ENCODE data around the gene TRIO. TPM values are rescaled to one million over a fixed set of nuclear protein-coding genes. Genes with fewer than 3 reads are reported as not detected.
"Not testable (repeated sequence)": the region's sequence is repeated elsewhere in the genome, so short reads cannot be mapped to it uniquely, and the experiment has no call there.

TRIO gene
- polyA plus RNA-seq, 1 of the 3 experiments (the other 2 are of a cell fraction) = 229 TPM

DNA sequence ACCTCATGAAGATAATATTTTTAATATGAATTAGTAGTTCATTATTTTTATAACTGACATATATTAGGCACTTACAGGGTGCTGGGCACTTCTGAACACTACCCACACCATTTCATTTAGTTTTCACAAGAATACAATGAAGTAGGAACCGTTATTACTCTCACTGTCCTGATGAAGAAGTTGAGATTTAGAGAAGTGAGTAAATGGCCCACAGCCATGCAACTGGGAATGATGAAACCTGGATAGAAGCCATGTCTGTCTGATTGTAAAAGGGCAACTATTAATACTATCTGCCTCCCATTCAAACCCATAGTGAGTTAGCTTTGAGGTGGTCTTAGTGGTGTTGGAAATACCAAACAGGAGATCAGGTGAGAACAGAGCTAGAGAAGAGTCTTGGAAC is 408.9 kb downstream of the TRIO start:
- Histone ChIP-seq H4K20me1 (ENCODE audit: insufficient read depth) (no peaks in the 10 kb centered on the region), H3K4me2 (no peak overlapping the region), H3F3A (replicated peaks; ENCODE audit: insufficient read depth) (no peaks in the 10 kb centered on the region), H2AFZ (ENCODE audit: low read depth) (no peak overlapping the region), H3K79me2 (ENCODE audit: insufficient read depth) (no peaks in the 10 kb centered on the region), H3K36me3 (replicated peaks in 1 of 2; ENCODE audit: control insufficient read depth in 1 of 2, insufficient read depth in 2 of 2, low read length in 1 of 2) (no peaks in the 10 kb centered on the region), H3K4me1 (ENCODE audit: control insufficient read depth in 1 of 2, insufficient read depth in 2 of 2, low read depth in 1 of 2, low read length in 1 of 2) (no peaks in the 10 kb centered on the region), H3K27me3 (ENCODE audit: insufficient read depth) (no peaks in the 10 kb centered on the region), H3K9ac (no peak overlapping the region), H3K4me3 (ENCODE audit: low read depth in 2 of 2, low read length in 1 of 2) (no peak overlapping the region), H3K9me2 (no peaks in the 10 kb centered on the region), H3K9me3 (no peaks in the 10 kb centered on the region), H3K27ac (ENCODE audit: low read depth in 2 of 2, low read length in 1 of 2) (no peak overlapping the region)
- TF ChIP-seq TCF12 (IDR thresholded peaks at IDR 0.05) = no peak
- no peak for TF ChIP-seq RXRA (IDR thresholded peaks at IDR 0.05; ENCODE audit: borderline replicate concordance, low read depth)
- TF ChIP-seq YY1 (IDR thresholded peaks at IDR 0.05; ENCODE audit: low read depth) = no peak
- TF ChIP-seq ZBTB33 (IDR thresholded peaks at IDR 0.05; ENCODE audit: borderline replicate concordance, low read depth) = no peak
- TF ChIP-seq GATA2 (CRISPR knock-in tag; IDR thresholded peaks at IDR 0.05) = no peak
- no peak for TF ChIP-seq RFX5 (IDR thresholded peaks at IDR 0.05; ENCODE audit: low read length)
- no peak for DNase-seq
- WGBS (ENCODE audit: low lambda C conversion rate) = 6% methylated on average over 1 of the region's 1 CpG
- ChIA-PET CTCF (interaction anchor here (1.1 to 2.3 kb wide), 2 partner anchors 18 to 96 kb away, joined by 3 to 6 read pairs; no protein-coding TSS in a partner anchor), POLR2A (no interaction called here)

DNA sequence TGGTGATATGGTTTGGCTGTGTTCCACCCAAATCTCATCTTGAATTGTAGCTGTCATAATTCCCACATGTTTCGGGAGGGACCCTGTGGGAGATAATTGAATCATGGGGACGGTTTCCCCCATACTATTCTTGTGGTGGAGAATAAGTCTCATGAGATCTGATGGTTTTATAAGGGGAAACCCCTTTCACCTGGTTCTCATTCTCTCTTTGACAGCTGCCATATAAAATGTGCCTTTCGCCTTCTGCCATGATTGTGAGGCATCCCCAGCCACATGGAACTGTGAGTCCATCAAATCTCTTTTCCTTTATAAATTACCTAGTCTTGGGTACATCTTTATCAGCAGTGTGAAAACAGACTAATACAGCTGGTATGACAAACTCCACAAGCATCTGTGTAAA is 411.1 kb downstream of the TRIO start:
- H3K9me2 ChIP-seq; H3K27ac ChIP-seq (ENCODE audit: low read depth in 2 of 2, low read length in 1 of 2); H3K4me2 ChIP-seq; H3K36me3 ChIP-seq (replicated peaks in 1 of 2; ENCODE audit: control insufficient read depth in 1 of 2, insufficient read depth in 2 of 2, low read length in 1 of 2); H3K9me3 ChIP-seq; POLR2A ChIA-PET; H3K4me1 ChIP-seq (ENCODE audit: control insufficient read depth in 1 of 2, insufficient read depth in 2 of 2, low read depth in 1 of 2, low read length in 1 of 2); H4K20me1 ChIP-seq (ENCODE audit: insufficient read depth); H3F3A ChIP-seq (replicated peaks; ENCODE audit: insufficient read depth); H3K27me3 ChIP-seq (ENCODE audit: insufficient read depth); DNase-seq; H2AFZ ChIP-seq (ENCODE audit: low read depth); CTCF ChIA-PET; H3K4me3 ChIP-seq (ENCODE audit: low read depth in 2 of 2, low read length in 1 of 2); H3K9ac ChIP-seq; H3K79me2 ChIP-seq (ENCODE audit: insufficient read depth): not testable (repeated sequence)
- 36% methylated on average over 3 of the region's 3 CpGs for WGBS (ENCODE audit: low lambda C conversion rate)

- Histone ChIP-seq H3K9me3 (no peaks in the 10 kb centered on the region), H3K4me3 (ENCODE audit: low read depth in 2 of 2, low read length in 1 of 2) (no peak overlapping the region), H3F3A (replicated peaks; ENCODE audit: insufficient read depth) (no peaks in the 10 kb centered on the region), H3K36me3 (replicated peaks in 1 of 2; ENCODE audit: control insufficient read depth in 1 of 2, insufficient read depth in 2 of 2, low read length in 1 of 2) (no peaks in the 10 kb centered on the region), H3K4me2 (no peak overlapping the region), H3K9ac (no peak overlapping the region), H2AFZ (ENCODE audit: low read depth) (no peak overlapping the region), H3K79me2 (ENCODE audit: insufficient read depth) (no peaks in the 10 kb centered on the region), H3K27me3 (ENCODE audit: insufficient read depth) (no peaks in the 10 kb centered on the region), H3K4me1 (ENCODE audit: control insufficient read depth in 1 of 2, insufficient read depth in 2 of 2, low read depth in 1 of 2, low read length in 1 of 2) (no peaks in the 10 kb centered on the region), H3K27ac (ENCODE audit: low read depth in 2 of 2, low read length in 1 of 2) (no peak overlapping the region), H4K20me1 (ENCODE audit: insufficient read depth) (no peaks in the 10 kb centered on the region), H3K9me2 (no peaks in the 10 kb centered on the region)
- DNase-seq = no peak
- CTCF ChIA-PET = no interaction called here
- WGBS (ENCODE audit: low lambda C conversion rate) = 34% methylated on average over 2 of the region's 2 CpGs
- POLR2A ChIA-PET = no interaction called here
- TF ChIP-seq EZH2phosphoT487 (IDR thresholded peaks at IDR 0.05; ENCODE audit: borderline replicate concordance, low read depth) = no peak
- no peak for TF ChIP-seq MAX (IDR thresholded peaks at IDR 0.05; ENCODE audit: low read depth)
- no peak for TF ChIP-seq FOXJ3 (CRISPR knock-in tag; IDR thresholded peaks at IDR 0.05)
- TF ChIP-seq YY1 (IDR thresholded peaks at IDR 0.05; ENCODE audit: low read depth) = no peak
- no peak for TF ChIP-seq RXRA (IDR thresholded peaks at IDR 0.05; ENCODE audit: borderline replicate concordance, low read depth)
- TF ChIP-seq, protein P1, sequence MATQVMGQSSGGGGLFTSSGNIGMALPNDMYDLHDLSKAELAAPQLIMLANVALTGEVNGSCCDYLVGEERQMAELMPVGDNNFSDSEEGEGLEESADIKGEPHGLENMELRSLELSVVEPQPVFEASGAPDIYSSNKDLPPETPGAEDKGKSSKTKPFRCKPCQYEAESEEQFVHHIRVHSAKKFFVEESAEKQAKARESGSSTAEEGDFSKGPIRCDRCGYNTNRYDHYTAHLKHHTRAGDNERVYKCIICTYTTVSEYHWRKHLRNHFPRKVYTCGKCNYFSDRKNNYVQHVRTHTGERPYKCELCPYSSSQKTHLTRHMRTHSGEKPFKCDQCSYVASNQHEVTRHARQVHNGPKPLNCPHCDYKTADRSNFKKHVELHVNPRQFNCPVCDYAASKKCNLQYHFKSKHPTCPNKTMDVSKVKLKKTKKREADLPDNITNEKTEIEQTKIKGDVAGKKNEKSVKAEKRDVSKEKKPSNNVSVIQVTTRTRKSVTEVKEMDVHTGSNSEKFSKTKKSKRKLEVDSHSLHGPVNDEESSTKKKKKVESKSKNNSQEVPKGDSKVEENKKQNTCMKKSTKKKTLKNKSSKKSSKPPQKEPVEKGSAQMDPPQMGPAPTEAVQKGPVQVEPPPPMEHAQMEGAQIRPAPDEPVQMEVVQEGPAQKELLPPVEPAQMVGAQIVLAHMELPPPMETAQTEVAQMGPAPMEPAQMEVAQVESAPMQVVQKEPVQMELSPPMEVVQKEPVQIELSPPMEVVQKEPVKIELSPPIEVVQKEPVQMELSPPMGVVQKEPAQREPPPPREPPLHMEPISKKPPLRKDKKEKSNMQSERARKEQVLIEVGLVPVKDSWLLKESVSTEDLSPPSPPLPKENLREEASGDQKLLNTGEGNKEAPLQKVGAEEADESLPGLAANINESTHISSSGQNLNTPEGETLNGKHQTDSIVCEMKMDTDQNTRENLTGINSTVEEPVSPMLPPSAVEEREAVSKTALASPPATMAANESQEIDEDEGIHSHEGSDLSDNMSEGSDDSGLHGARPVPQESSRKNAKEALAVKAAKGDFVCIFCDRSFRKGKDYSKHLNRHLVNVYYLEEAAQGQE (IDR thresholded peaks at IDR 0.05; ENCODE audit: low read depth, low read length) = no peak
- no peak for TF ChIP-seq FOSL2 (IDR thresholded peaks at IDR 0.05; ENCODE audit: borderline replicate concordance, low read depth)
- TF ChIP-seq, protein P2, sequence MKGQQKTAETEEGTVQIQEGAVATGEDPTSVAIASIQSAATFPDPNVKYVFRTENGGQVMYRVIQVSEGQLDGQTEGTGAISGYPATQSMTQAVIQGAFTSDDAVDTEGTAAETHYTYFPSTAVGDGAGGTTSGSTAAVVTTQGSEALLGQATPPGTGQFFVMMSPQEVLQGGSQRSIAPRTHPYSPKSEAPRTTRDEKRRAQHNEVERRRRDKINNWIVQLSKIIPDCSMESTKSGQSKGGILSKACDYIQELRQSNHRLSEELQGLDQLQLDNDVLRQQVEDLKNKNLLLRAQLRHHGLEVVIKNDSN (IDR thresholded peaks at IDR 0.05; ENCODE audit: borderline replicate concordance, low read depth) = no peak
- TF ChIP-seq, protein P3, sequence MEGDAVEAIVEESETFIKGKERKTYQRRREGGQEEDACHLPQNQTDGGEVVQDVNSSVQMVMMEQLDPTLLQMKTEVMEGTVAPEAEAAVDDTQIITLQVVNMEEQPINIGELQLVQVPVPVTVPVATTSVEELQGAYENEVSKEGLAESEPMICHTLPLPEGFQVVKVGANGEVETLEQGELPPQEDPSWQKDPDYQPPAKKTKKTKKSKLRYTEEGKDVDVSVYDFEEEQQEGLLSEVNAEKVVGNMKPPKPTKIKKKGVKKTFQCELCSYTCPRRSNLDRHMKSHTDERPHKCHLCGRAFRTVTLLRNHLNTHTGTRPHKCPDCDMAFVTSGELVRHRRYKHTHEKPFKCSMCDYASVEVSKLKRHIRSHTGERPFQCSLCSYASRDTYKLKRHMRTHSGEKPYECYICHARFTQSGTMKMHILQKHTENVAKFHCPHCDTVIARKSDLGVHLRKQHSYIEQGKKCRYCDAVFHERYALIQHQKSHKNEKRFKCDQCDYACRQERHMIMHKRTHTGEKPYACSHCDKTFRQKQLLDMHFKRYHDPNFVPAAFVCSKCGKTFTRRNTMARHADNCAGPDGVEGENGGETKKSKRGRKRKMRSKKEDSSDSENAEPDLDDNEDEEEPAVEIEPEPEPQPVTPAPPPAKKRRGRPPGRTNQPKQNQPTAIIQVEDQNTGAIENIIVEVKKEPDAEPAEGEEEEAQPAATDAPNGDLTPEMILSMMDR (IDR thresholded peaks at IDR 0.05) = no peak
Observed at GRCh38 chr5:14556015-14556414, 412.9 kb downstream of the TRIO start.
